Esophagus muscularis mucosa (tissue), 4 donors: ENCODE data around the gene CACNG1. TPM values are rescaled to one million over a fixed set of nuclear protein-coding genes. Genes with fewer than 3 reads are reported as not detected.

Source experiments
- DNase-seq: peaks from one replicate; pipeline ENCODE4 v3.0.0-alpha.2; 2017; ENCODE audit errors: extremely low spot score
- H3K27ac ChIP-seq, 4 donors: fragments of 200-600 bp; sonication (generic); replicated peaks in 1 of 4; 1 replicate in 3 of 4; 2 replicates in 1 of 4; pipeline ENCODE4 v1.5.1; 2016 to 2019; ENCODE audit warnings: mild to moderate bottlenecking in 1 of 4
- H3K27me3 ChIP-seq, 4 donors: fragments of 200-600 bp; sonication (generic); one replicate each; pipeline versions ENCODE4 v1.5.1 to v1.6.0; 2016 to 2019
- H3K36me3 ChIP-seq, 4 donors: fragments of 200-600 bp; sonication (generic); one replicate each; pipeline ENCODE4 v1.5.1; 2016 to 2019
- H3K4me1 ChIP-seq, 4 donors: fragments of 200-600 bp; sonication (generic); one replicate each; pipeline ENCODE4 v1.5.1; 2016 to 2019
- H3K4me3 ChIP-seq, 4 donors: fragments of 200-600 bp; sonication (generic); 1 replicate in 2 of 4; 2 replicates in 2 of 4; pipeline ENCODE4 v1.5.1; 2016 to 2019; ENCODE audit warnings: mild to moderate bottlenecking in 4 of 4, moderate library complexity in 1 of 4
- H3K9me3 ChIP-seq, 4 donors: fragments of 200-600 bp; sonication (generic); 1 replicate in 3 of 4; 2 replicates in 1 of 4; pipeline ENCODE4 v1.5.1; 2016 to 2019
- EP300 ChIP-seq: sonication (generic); formaldehyde crosslinking; IDR thresholded peaks from one replicate; pipeline ENCODE4 v1.6.1; 2017; ENCODE audit warnings: antibody characterized with exemption
- POLR2A ChIP-seq: fragments of 450-650 bp; IDR thresholded peaks from one replicate; pipeline ENCODE4 v1.6.1; 2017; ENCODE audit warnings: antibody characterized with exemption, moderate library complexity, mild to moderate bottlenecking, low read depth
- POLR2AphosphoS5 ChIP-seq, 2 donors: sonication (generic); formaldehyde crosslinking; IDR thresholded peaks; one replicate each; pipeline ENCODE4 v1.6.1; 2017; ENCODE audit warnings: antibody characterized with exemption in 2 of 2
- WGBS: methylation state at CpG from one replicate; pipeline ENCODE4 v1.1.5; 2018; 5-methylcytosine and 5-hydroxymethylcytosine counted together
- intact Hi-C: fragments of 100-400 bp; cut with DNase I; formaldehyde crosslinking; loops from one replicate; pipeline ENCODE4 v1.15.1; 2023
- total RNA-seq, 4 donors: library from RNA; depleted of rRNA; stranded (reverse); fragments of >200 nt; gene quantifications; one replicate each; pipeline versions ENCODE4 v1.1.0 to v1.2.1, GENCODE V29; 2016
- TF ChIP-seq, protein P1 (sequence below), 3 experiments: fragments of 200-600 bp in 2 of 3; fragments of 450-650 bp in 1 of 3; sonication (generic) in 2 of 3; IDR thresholded peaks; one replicate each; pipeline ENCODE4 v1.5.1; 2017 to 2019; ENCODE audit warnings: antibody characterized with exemption in 3 of 3, mild to moderate bottlenecking in 2 of 3, moderate library complexity in 1 of 3

The CACNG1 gene
- total RNA-seq, 4 donors from 2014 or later = not detected

DNA sequence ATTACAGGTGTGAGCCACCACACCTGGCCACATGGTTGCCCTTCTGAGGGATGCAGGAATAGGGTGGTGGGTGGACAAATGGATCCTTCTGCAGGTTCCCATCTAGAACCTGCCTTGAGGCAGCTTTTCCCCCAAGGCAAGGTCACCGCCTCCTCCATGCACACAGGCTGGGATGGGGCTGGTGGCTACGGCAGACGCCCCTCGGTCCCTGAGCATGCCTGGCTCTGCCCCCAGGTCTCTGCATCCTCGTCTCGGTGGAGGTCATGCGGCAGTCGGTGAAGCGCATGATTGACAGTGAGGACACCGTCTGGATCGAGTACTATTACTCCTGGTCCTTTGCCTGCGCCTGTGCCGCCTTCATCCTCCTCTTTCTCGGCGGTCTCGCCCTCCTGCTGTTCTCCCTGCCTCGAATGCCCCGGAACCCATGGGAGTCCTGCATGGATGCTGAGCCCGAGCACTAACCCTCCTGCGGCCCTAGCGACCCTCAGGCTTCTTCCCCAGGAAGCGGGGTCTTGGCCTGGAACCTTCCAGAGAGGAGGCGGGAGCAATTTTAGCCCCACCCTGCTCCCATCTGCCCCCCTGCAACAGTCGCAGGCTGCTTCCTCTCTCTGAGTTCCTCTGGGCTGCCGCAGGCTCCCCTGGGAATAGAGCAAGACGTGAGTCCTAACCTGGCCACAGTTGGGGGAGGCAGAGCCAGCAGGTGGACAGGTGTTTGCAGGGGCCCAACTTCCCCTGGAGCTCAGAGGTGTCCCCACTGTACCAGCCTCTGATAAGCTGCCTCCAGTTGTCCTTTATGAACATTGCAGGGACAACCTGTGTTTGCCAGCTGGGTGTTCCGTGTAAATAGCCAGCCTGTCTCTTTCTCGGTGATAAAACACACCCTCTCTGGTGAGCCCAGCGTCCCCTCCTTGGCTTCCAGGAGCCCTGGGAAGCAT lies 11.7 kb downstream of the CACNG1 start:
- intact Hi-C loops = no loop called here
- TF ChIP-seq POLR2AphosphoS5 (IDR thresholded peaks at IDR 0.05) = no peak
- TF ChIP-seq, protein P1, sequence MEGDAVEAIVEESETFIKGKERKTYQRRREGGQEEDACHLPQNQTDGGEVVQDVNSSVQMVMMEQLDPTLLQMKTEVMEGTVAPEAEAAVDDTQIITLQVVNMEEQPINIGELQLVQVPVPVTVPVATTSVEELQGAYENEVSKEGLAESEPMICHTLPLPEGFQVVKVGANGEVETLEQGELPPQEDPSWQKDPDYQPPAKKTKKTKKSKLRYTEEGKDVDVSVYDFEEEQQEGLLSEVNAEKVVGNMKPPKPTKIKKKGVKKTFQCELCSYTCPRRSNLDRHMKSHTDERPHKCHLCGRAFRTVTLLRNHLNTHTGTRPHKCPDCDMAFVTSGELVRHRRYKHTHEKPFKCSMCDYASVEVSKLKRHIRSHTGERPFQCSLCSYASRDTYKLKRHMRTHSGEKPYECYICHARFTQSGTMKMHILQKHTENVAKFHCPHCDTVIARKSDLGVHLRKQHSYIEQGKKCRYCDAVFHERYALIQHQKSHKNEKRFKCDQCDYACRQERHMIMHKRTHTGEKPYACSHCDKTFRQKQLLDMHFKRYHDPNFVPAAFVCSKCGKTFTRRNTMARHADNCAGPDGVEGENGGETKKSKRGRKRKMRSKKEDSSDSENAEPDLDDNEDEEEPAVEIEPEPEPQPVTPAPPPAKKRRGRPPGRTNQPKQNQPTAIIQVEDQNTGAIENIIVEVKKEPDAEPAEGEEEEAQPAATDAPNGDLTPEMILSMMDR (IDR thresholded peaks at IDR 0.05) = no peak
- TF ChIP-seq EP300 = no peak
- no peak for TF ChIP-seq POLR2A

DNA sequence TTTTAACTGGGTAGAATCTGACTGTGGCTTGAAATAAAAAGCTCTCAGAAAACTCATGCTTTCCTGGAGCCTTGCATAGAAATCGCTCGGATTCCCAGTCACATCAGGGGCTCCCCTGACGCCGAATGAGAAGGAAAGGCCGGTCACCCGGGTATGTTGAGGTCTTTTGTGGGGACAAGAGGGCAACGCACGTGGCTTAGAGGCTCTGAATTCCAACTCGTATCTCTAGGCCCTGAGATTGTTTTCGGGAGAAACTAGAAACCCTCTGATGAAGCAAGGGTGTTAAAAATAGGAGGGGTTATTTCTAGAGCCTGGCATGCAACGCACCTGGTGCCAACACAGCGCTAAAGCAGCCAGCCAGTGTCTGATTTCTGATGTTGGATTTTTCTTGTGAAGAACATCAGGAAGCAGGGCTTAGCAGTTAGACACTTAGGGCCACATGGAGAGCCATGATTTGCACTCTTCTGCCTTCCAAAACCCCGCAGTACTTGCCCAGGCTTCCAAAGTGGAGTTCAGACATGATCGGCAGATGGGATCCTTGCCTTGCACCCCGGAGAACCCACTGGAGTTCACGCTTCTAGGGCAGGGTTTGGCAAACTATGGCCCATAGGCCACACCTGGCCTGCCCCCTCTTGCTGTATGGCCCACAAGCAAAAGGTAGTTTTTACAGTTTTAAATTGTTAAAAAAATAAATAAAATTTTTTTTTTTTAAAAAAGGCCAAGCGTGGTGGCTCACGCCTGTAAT lies 12.6 kb downstream of the CACNG1 start:
- no peaks in the 10 kb centered on the region for H3K36me3 ChIP-seq
- peak; percentile 60 for DNase-seq
- H3K27me3 ChIP-seq = no peaks in the 10 kb centered on the region
- H3K4me1 ChIP-seq = no peaks in the 10 kb centered on the region
- H3K4me3 ChIP-seq = no peak overlapping the region
- 88% methylated on average over 18 of the region's 18 CpGs for WGBS
- TF ChIP-seq POLR2A (no peak), EP300 (no peak), POLR2AphosphoS5 (IDR thresholded peaks at IDR 0.05) (no peak)
- TF ChIP-seq, protein P1 (IDR thresholded peaks at IDR 0.05) = no peak
- intact Hi-C loops = no loop called here
- no peaks in the 10 kb centered on the region for H3K9me3 ChIP-seq
- no peak overlapping the region for H3K27ac ChIP-seq

More for the DNA sequence above, 11.7 kb downstream of the CACNG1 start:
- Histone ChIP-seq H3K9me3 (no peaks in the 10 kb centered on the region), H3K27ac (no peak overlapping the region), H3K4me1 (no peaks in the 10 kb centered on the region), H3K27me3 (no peaks in the 10 kb centered on the region), H3K4me3 (no peak overlapping the region), H3K36me3 (no peaks in the 10 kb centered on the region)
- 88% methylated on average over 22 of the region's 29 CpGs for WGBS
- peak; percentile 87 for DNase-seq

DNA sequence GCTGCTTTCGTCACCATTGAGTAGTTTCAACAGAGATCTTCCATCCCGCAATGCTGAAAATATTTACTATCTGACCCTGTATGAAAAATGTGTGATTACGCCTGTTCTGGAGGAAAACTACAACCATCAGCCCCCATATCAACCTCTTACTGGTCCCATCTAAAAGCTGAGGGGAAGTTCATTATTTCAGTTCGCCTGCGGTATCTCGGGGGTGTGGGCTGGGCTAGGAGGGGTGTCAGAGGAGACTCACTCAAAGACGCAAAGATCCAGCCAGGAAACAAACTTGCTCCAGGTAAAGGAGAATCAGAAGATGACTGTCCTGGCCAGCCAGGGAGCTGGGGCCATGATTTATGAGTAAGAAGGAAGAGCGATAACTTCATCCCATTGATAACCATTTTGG lies 13.7 kb downstream of the CACNG1 start:
- Histone ChIP-seq H3K4me3 (no peak overlapping the region), H3K36me3 (no peaks in the 10 kb centered on the region), H3K9me3 (no peaks in the 10 kb centered on the region), H3K4me1 (no peaks in the 10 kb centered on the region), H3K27ac (no peak overlapping the region), H3K27me3 (no peaks in the 10 kb centered on the region)
- intact Hi-C loops = no loop called here
- DNase-seq = peak; percentile 60
- 96% methylated on average over 8 of the region's 8 CpGs for WGBS
- TF ChIP-seq POLR2A = no peak
- TF ChIP-seq, protein P1 (IDR thresholded peaks at IDR 0.05) = no peak
- TF ChIP-seq POLR2AphosphoS5 (IDR thresholded peaks at IDR 0.05) = no peak
- no peak for TF ChIP-seq EP300

DNA sequence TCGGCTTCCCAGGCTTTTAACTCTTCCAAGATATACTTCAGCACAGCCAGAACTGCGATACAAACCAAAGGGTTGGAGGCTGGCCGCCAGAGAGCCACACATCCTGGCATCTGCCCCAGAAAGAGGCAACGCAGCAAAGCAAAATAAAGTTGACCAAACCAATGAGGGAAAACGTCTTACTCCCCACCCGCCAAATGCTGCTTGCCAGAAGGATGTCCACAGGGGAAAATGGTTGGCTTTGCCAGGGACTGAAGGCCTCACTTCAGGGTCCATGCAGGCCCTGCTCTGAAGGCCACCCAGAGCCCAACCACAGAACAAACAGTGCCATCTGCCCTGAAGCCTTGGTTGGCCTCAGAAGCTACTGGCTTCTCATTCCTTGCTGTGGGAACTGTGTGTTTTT lies 15.0 kb downstream of the CACNG1 start:
- H3K27ac ChIP-seq = no peak overlapping the region
- no peaks in the 10 kb centered on the region for H3K36me3 ChIP-seq
- intact Hi-C loops = no loop called here
- H3K4me3 ChIP-seq = no peak overlapping the region
- TF ChIP-seq, protein P1 (IDR thresholded peaks at IDR 0.05) = no peak
- TF ChIP-seq EP300 (no peak), POLR2A (no peak), POLR2AphosphoS5 (IDR thresholded peaks at IDR 0.05) (no peak)
- peak; percentile 72 for DNase-seq
- no peaks in the 10 kb centered on the region for H3K9me3 ChIP-seq
- WGBS = 67% methylated on average over 6 of the region's 6 CpGs
- no peaks in the 10 kb centered on the region for H3K4me1 ChIP-seq
- no peaks in the 10 kb centered on the region for H3K27me3 ChIP-seq
